Mesothelial cell of epicardium (in vitro differentiated cells): ENCODE measurements around the gene RAD51AP2. TPM values are rescaled to one million over a fixed set of nuclear protein-coding genes. Genes with fewer than 3 reads are reported as not detected.

Experiments used
- DNase-seq, 2 experiments: peaks; one replicate each; pipeline ENCODE4 v3.0.0; 2021; ENCODE audit warnings: low spot score in 2 of 2; ENCODE audit not compliant: unreplicated experiment in 2 of 2
- H3K27ac Mint-ChIP-seq: 2 replicates; pipeline ENCODE4 v1.8.0; 2021; ENCODE audit warnings: mixed read lengths
- H3K27me3 Mint-ChIP-seq: 2 replicates; pipeline ENCODE4 v1.8.0; 2021; ENCODE audit warnings: low read depth, mixed read lengths
- H3K36me3 Mint-ChIP-seq: 2 replicates; pipeline ENCODE4 v1.8.0; 2021; ENCODE audit warnings: mixed read lengths
- H3K4me1 Mint-ChIP-seq: 2 replicates; pipeline ENCODE4 v1.8.0; 2021; ENCODE audit warnings: mixed read lengths
- H3K4me3 Mint-ChIP-seq: 2 replicates; pipeline ENCODE4 v1.8.0; 2021; ENCODE audit warnings: mild to moderate bottlenecking, moderate library complexity, mixed read lengths
- H3K9me3 Mint-ChIP-seq: 2 replicates; pipeline ENCODE4 v1.8.0; 2021; ENCODE audit warnings: mixed read lengths
- total RNA-seq: library from RNA; stranded (reverse); gene quantifications from 3 replicates; pipeline ENCODE4 v1.2.1, GENCODE V29; 2021
- TF ChIP-seq, protein P1 (sequence below): fragments of 200-600 bp; sonication (generic); IDR thresholded peaks from one replicate; pipeline ENCODE4 v1.5.0; 2021; ENCODE audit warnings: antibody characterized with exemption; ENCODE audit not compliant: unreplicated experiment

The RAD51AP2 gene
- total RNA-seq, 1 donor from 2014 or later, result 0.16 TPM

DNA sequence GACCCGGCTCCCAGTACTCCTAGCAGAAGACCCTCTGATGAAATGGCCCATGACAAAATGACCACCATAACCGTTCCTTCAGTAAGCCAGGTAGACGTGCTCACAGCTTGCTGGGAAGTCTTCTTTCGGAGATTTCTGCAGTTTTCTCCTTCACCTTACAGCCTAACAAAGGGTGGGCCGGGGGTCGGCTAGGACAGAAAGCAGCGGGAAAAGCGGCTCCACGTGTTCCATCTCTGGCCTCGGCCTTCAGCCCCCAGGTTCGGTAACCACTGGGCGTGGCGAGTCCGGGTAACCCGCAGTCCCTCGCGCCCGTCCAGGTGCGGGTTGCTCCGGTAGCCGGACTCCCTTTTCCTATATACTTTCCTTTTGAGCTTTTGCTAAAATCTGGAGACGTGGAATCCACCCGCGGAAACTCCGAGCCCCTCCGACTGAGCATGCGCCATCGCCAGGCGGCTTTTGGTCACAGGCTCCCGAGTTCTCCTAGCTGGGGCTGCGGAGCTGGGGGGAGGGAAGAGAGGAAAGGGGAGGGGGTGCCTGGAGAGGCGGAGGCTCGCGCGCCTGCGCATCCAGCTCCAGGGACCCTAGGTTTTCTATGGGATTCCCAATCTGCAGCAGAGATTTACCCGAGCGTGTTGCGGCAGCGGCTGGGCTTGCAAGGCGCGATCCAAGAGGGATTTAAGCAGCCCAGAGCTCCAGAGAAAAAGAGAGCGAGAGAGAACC, 22.0 kb upstream of the RAD51AP2 start, which contains the start of gene VSNL1:
Gene VSNL1, plus strand, starts transcription at position 604 of the 720 bp plus-strand sequence. CDS start 51,379 bp downstream, outside the sequence.
- Mint-ChIP-seq H3K36me3 (no peaks in the 10 kb centered on the region), H3K4me3 (peak within 1 kb of the TSS; percentile 76), H3K27ac (peak within 1 kb of the TSS; percentile 77), H3K27me3 (peaks cover 60% of the 10 kb centered on the region), H3K4me1 (peaks cover 21% of the 10 kb centered on the region), H3K9me3 (no peaks in the 10 kb centered on the region)
- TF ChIP-seq, protein P1, sequence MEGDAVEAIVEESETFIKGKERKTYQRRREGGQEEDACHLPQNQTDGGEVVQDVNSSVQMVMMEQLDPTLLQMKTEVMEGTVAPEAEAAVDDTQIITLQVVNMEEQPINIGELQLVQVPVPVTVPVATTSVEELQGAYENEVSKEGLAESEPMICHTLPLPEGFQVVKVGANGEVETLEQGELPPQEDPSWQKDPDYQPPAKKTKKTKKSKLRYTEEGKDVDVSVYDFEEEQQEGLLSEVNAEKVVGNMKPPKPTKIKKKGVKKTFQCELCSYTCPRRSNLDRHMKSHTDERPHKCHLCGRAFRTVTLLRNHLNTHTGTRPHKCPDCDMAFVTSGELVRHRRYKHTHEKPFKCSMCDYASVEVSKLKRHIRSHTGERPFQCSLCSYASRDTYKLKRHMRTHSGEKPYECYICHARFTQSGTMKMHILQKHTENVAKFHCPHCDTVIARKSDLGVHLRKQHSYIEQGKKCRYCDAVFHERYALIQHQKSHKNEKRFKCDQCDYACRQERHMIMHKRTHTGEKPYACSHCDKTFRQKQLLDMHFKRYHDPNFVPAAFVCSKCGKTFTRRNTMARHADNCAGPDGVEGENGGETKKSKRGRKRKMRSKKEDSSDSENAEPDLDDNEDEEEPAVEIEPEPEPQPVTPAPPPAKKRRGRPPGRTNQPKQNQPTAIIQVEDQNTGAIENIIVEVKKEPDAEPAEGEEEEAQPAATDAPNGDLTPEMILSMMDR, result no peak
- peak; percentile 89 to 97 for DNase-seq

GRCh38 chr2:17539611-17540092, 21.4 kb upstream of the RAD51AP2 start:
- H3K27me3 Mint-ChIP-seq, result peaks cover 63% of the 10 kb centered on the region
- H3K27ac Mint-ChIP-seq, result peak overlapping the region; percentile 77
- TF ChIP-seq, protein P1, result no peak
- peak in 1 of 2 experiments; percentile 38 for DNase-seq
- no peaks in the 10 kb centered on the region for H3K36me3 Mint-ChIP-seq
- peak overlapping the region; percentile 76 for H3K4me3 Mint-ChIP-seq
- H3K9me3 Mint-ChIP-seq, result no peaks in the 10 kb centered on the region
- peaks cover 21% of the 10 kb centered on the region for H3K4me1 Mint-ChIP-seq

GRCh38 chr2:17538844-17539554, 20.8 kb upstream of the RAD51AP2 start:
- Mint-ChIP-seq H3K9me3 (no peaks in the 10 kb centered on the region), H3K27ac (peak overlapping the region; percentile 77), H3K4me3 (peak overlapping the region; percentile 76), H3K36me3 (no peaks in the 10 kb centered on the region), H3K27me3 (peaks cover 63% of the 10 kb centered on the region), H3K4me1 (peaks cover 21% of the 10 kb centered on the region)
- TF ChIP-seq, protein P1, result no peak
- DNase-seq, result peak; percentile 53 to 78

GRCh38 chr2:17538022-17538843, 20.0 kb upstream of the RAD51AP2 start:
- H3K4me1 Mint-ChIP-seq, result peaks cover 18% of the 10 kb centered on the region
- H3K4me3 Mint-ChIP-seq, result peak overlapping the region; percentile 76
- no peaks in the 10 kb centered on the region for H3K9me3 Mint-ChIP-seq
- H3K27ac Mint-ChIP-seq, result no peak overlapping the region
- TF ChIP-seq, protein P1, result no peak
- H3K27me3 Mint-ChIP-seq, result peaks cover 60% of the 10 kb centered on the region
- H3K36me3 Mint-ChIP-seq, result no peaks in the 10 kb centered on the region
- no peak for DNase-seq

GRCh38 chr2:17536416-17536815, 18.2 kb upstream of the RAD51AP2 start:
- TF ChIP-seq, protein P1, result no peak
- H3K4me3 Mint-ChIP-seq, result no peak overlapping the region
- H3K4me1 Mint-ChIP-seq, result peaks cover 14% of the 10 kb centered on the region
- DNase-seq, result no peak
- H3K9me3 Mint-ChIP-seq, result no peaks in the 10 kb centered on the region
- peaks cover 54% of the 10 kb centered on the region for H3K27me3 Mint-ChIP-seq
- no peaks in the 10 kb centered on the region for H3K36me3 Mint-ChIP-seq
- H3K27ac Mint-ChIP-seq, result no peak overlapping the region
